Measurements from ENCODE around the gene WDR93. TPM values are rescaled to one million over a fixed set of nuclear protein-coding genes. Genes with fewer than 3 reads are reported as not detected.

The WDR93 gene
- total RNA-seq, 1 experiment from 2014 or later: 0.06 TPM

DNA sequence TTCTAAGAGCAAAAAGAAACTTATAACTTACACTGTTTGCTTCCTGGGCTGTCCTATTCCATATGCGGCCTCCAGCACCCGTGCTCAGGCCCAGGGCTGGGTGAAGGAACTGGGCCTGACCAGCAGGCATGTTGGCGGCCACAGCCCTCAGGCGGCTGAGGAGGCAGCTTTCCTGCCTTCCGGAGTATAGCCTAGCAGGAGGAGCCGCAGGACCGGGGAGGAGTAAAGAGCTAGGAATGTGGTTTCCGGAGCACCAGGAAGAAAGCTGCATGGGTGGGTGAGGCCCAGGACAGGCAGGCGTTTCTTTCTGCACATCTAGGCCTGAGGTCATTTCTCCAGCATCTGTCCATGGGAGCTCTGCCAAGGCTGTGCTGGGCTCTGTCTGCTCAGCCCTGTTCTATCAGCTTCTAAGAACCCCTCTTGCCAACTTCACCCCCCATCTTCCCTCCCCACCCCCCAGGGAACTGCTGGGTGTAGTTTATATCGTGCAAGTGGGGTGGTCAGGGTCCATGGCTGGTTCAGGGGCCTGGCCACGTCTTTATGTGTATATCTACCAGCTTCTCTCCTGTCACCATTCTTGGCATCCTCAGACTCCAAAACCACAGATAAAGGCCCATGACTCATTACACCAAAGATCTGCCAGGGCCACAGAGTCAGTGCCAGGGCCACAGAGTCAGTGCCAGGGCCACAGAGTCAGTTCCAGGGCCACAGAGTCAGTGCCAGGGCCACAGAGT lies 27.6 kb upstream of the WDR93 start:
- peak; percentile 91 for DNase-seq (ENCODE audit: low read depth)

DNA sequence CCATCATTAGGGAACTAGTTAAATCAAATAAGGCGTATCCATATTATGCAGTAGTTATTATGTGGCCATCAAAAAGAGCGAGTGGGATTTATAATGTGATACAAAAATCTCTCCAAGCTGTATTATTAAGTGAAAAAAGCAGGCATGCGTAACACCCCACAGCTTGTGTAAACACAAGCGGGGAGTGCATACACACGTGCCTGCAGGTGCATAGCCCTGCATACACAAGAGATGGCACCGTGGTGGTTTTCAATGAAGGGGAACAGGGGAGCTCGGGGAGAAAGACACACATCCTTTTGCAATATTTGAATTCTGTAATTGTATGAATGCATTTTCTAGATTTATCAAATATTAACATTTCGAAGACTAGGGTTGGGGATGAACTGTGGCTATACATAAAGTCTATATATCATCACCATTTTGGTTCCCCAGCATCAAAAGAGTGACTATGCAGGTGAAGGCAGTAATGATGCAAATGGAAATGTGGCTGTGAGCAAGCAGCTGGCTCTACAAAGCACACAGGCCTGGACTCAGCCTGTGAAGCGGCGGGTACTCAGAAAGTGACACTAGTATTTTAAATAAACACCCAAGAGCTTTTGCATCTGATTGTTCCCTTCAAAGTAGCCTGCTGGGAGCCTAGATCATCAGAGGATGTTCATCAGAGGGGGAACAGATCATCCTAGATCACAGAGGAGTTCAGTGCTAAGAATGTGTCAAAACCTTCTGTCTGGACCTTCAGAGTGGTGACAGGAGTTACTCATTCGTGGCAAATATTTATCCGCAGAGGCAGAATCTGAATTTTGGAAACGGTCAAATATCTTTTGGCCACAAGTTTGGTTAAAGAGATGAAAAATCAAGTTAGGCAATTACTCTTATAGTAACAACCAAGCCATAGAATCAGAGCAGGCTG lies 25.9 kb upstream of the WDR93 start:
- DNase-seq (ENCODE audit: low read depth): no peak

DNA sequence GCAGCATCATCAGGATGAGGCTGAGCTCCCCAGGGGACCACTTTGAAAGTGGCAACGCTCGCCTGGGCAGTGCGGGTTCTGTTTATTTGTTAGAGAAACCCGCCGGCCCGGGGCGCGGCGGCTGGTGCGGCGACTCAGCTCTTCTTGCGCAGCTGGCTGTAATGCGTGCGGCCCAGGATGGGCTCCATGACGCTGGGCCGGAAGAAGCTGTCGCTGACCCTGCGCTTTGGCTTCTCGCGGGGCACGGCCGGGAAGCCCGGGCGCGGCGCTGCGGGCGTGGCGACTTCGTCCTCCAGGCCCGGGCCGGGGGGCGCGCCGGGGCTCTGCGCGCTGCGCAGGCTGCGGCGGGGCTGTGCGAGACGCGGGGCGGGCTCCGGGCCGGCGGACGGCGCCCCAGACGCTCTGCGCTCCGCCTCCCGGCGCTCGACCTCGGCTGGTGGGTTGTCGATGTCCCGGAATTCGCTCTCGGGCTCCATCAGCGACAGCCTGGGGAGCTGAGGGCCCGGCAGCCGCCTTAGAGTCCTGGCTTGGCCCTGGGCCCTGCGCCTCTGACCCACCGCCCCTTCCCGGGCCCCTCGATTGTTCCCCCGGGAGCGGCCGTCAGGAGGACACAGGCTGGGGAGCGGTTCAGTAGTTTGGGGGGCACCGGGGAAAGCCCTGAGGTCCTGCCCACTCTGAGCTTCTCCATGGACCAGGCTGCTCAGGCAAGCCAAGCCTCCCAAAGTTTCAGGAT lies 25.0 kb upstream of the WDR93 start:
- DNase-seq (ENCODE audit: low read depth): peak; percentile 63

GRCh38 chr15:89666184-89666857 lies 24.3 kb upstream of the WDR93 start:
- DNase-seq (ENCODE audit: low read depth): no peak

DNA sequence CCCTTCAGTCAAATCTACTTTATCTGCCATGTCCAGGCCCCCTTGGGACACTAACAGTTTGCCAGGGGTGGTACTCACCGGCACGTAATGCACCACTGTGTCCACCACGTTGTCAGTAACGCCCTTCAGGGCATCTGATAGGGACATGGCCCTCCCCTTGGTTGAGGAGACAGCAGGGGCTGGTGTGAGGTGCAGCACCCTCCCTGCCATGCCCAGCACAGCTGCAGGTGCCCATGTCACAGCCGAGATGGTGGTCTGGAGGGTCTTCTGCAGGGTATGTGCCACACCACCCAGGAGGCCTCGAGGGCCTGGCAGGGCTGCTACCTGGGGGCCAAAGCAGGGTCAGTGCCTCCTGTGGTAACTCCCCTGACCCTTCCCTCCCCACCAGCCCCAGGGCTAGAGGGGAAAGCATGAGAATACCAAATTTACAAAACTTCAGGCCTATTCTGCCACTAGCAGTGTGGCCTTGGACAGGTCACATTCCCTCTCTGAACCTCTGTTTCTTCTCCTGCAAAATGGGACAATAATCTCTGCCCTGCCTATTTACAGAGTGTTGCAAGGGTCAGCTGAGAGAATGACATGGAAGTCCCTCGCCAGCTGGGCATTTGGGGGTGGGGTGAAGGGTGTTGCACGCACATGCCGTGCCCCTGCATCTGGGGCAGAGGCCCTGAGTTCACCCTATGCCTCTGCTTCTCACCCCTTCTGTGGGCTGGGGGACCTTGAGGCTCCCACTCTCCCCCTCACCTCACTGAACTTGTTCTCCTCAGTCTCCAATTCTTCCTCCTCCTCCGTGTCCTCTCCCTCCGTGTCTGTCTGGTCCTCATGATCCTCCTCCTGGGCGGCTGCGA lies 23.5 kb upstream of the WDR93 start:
- no peak for DNase-seq (ENCODE audit: low read depth)

DNA sequence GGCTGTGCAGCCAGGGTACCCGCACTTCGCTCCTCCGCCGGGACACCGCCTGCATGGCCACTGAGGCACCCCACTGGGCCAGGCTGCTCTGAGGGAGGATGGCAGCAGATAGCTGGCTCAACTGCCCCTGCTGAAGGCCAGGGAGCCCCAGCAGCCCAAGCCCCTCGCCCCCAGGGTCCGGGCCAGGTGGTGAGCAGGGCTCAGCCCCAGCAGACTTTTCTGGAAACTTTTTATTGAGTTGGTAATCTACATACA lies 23.0 kb upstream of the WDR93 start:
- DNase-seq (ENCODE audit: low read depth): no peak

DNA sequence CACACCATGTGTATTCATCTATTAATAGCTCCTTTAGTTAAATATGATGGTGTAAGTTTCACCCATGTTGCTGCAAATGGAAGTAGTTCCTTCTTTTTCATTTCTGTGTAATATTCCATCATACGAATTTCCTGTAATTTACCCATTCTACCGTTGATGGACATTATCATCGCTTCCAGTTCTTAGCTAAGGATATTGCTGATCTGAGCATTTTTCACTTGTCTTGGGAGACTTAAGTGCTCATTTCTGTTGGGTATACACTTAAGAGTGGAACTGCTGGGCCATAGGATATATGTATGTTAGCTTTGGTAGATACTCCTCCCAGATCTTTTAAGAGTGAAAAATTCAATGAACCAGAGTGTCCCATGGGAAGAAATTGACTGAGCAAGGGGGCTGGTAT lies 22.4 kb upstream of the WDR93 start:
- DNase-seq (ENCODE audit: low read depth): no peak

DNA sequence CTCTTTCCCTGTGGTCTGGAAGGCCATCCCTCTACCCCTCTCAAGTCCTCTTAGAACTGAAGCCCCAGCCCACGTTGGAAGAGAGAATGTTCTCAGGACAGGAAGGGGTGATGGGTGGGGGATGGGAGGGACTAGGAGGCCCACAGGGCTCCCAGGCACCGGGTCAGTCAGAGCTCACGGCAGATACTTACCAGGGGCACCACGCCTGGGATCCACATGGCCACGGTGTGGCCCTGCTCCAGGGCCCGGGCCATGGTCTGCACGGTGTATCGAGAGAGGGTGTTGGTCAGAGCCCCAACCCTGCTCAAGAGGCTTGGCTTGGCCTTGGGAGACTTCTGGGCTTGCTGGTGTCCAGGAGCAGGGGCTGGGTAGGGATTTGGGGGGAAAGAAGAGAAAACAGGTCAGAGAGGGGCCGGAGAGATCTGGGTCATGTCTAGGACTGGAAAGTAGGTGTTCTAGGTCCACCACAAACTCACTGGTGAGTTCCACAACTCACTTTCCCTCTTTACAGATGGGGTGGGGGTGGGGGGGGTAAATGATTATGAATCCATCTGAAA lies 21.2 kb upstream of the WDR93 start:
- no peak for DNase-seq (ENCODE audit: low read depth)

GRCh38 chr15:89669941-89670340 lies 20.7 kb upstream of the WDR93 start:
- DNase-seq (ENCODE audit: low read depth): no peak

DNA sequence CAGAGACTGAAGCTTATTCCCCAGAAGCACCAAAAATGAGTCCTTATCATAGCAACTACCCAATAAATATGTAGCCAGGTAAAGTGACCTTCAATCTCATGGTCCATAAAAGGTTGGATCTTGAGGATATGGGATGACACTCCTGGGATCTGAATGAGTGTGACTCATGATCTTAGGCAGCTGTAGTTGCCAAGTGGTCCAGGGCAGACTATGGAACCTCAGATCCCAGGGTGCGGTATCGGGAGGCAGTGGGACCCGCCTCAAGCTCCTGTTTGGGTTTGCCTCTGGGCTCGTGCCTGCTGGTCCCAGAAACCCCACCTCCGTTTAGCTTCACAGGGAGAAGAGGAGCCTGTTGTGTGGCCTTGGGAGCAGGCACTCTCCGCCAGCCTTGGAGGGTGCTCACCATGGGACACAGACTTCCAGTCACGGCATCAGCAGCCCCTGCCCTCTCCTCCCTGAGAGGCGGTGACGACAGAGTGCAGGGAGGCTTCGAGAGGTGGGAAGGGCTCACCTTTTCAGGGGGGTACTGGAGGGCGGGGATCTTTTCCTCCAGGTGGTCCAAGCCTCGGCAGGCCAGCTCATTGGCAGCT lies 19.5 kb upstream of the WDR93 start:
- DNase-seq (ENCODE audit: low read depth): no peak

DNA sequence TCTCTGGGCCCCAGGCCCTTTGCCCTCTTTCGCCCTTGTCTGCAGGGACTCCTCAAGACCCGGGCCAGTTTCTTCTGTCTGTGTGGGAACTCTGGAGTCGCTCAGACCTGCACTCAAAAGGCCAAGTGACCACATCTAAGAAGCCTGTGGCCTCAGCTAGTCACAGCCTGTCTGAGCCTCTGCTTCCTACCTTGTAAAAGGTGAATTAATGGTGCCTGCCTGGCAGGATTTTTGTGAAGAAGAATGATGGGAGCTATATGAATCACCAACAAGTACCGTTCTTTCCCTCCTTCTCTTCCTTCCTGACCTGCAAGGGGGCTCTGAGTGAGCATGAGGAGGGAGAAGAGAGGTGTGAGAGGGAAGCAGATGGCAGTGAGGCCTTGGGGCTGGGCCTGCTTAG lies 18.9 kb upstream of the WDR93 start:
- DNase-seq (ENCODE audit: low read depth): no peak

GRCh38 chr15:89672221-89673164 lies 18.1 kb upstream of the WDR93 start:
- DNase-seq (ENCODE audit: low read depth): no peak

DNA sequence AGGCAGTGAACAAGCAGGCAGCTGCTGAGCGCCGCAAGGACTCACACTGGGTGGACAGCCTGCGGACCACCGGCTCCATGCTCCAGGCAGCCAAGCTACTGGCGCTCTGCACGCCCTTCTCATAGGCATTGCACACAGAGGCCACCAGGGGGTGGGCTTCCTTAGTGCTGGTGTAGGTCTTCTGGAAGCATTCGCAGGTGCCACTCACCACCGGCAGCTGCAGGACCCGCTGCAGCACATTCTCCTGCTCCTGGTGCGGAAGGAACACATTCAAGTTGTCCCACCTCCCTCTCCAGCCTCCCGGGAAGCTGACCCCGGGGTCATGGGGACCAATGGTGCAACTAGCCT lies 17.5 kb upstream of the WDR93 start:
- peak; percentile 48 for DNase-seq (ENCODE audit: low read depth)

DNA sequence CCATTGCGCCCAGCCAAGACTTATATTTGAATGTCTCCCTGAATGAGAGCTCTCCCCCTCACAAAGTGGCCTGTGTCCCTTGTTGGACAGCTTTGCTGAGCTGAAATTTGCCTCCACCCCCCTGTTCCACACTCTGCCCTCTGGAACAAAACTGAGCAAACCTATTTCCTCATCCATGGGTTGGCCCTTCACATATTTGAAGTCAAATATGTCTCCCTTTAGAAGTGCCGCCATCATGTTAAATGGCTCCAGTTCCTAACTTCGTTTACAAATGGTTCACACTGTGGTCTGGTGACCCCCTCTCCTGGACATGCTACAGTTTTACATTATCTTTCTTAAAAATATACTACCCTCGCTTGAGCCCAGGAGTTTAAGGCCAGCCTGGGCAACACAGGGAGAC lies 16.1 kb upstream of the WDR93 start:
- DNase-seq (ENCODE audit: low read depth): no peak

DNA sequence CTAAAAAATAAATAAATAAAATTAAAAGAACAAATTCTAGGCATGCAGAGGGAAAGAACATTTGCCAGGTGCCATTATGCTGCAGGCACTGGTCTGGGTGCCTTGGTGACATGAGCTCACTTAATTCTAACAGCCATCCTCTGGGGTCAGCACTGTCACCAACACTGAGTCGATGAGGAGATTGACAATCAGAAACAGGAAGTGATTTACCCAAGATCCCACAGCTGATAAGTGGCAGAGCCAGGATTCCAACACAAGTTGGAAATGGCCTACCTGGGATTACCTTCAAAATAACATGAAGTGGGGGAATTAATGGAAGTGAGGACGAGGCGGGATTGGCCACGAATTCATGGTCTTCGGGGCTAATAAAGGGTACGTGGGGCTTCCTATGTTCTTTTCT lies 15.0 kb upstream of the WDR93 start:
- DNase-seq (ENCODE audit: low read depth): no peak

- DNase-seq (ENCODE audit: low read depth): no peak
These were observed 13.2 kb upstream of the WDR93 start for GRCh38 chr15:89677381-89677780.

DNA sequence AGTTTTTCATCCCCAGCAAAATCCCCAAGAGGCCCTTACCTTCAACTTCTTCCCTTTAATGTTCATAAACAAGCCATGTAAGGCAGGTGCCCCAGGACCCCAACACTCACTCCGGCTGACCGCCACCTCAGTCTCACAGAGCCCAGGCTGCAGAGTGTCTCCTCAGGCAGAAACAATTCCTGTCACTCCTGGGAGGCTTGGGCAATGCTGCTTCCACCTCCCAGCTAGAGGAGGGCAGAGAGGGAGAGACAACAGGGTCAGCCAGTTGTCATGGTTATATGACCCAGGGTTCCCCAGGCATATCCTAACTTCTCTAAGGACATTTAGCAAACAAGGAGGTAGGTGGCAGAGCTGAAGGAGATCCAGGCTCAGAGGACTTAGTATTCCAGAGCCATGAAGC lies 11.4 kb upstream of the WDR93 start, which contains the start of gene PLIN1:
Gene PLIN1 (minus strand): TSS at position 156 of the 400 bp plus-strand sequence. CDS start 1,878 bp downstream, outside the sequence.
- no peak for DNase-seq (ENCODE audit: low read depth)

GRCh38 chr15:89680282-89680873 lies 10.2 kb upstream of the WDR93 start:
- DNase-seq (ENCODE audit: low read depth): peak; percentile 31

DNA sequence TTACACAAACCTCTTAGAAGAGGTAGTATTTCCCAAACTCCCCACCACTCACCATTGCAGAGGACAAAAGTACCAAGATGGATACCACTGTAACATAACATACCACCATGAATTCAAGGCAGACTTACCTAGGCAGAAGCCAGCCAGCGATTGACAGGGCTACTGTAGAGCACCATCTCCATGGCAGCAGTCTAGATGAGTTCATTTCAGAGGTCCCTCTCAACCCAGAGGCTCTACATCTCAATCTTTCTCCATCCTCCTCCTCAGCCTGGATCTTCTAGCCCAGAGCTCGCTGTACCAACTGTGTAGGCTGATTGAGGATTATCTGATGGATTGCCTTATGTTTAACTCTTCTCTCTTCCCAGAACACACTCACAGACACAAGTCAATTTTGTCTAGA lies 9.5 kb upstream of the WDR93 start:
- DNase-seq (ENCODE audit: low read depth): no peak
